GM19372 (cell line): ENCODE results near the gene RBM38.

ENCODE experiments used
- ATAC-seq: cut with Tn5 transposase; IDR thresholded peaks from one replicate; pipeline ENCODE4 v1.9.1; 2021; ENCODE audit warnings: mild to moderate bottlenecking, low read depth, moderate library complexity; ENCODE audit not compliant: unreplicated experiment

Gene RBM38

DNA sequence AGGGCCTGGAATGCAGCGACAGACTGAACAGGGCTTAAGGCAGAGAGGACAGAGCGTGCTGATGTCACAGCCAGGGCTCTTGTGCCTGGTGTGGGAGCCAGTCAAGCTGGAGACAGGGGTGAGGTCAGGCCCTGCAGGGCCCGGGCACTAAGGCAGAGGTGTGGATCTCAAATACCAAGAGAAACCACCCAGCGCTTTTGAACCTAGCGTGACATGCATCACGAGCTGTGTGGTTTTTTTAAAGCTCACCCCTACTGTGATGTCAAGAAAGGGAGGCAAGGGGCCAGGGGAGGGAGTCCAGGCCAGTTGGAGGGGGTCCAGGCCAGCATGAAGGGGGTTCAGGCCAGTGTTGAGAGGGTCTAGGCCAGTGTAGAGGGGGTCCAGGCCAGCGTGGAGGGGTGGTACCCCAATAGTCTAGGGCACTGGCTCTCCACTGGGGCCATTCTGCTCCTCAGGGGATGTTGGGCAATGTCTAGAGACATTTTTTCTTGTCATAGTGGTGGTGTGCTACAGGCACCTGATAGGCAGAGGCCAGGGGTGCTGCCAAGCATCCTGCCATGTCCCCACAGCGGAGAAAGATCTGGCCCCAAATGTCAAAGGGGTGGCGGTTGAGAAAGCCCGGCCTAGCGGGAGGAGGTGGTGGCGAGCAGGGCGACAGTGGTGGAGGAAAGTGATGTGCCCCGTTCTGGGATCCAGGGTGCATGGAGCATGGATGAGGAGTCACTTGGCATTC is 42.6 kb downstream of the RBM38 start:
- no peak for ATAC-seq

DNA sequence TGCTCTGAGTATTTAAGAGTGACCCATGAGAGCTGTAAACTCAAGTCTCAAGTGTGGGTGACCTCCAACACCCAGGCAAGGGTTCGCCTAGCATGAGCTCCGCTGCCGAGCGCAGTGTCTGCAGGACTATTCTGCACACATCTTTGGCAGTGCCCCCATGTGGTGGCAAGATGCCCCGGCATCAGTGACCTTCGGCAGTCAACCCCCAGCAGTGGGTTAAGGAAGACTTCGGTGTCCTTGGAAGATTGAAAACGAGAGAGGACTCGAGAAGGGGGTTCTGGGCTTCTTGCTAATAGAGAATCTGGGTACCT is 43.1 kb downstream of the RBM38 start:
- ATAC-seq: no peak

DNA sequence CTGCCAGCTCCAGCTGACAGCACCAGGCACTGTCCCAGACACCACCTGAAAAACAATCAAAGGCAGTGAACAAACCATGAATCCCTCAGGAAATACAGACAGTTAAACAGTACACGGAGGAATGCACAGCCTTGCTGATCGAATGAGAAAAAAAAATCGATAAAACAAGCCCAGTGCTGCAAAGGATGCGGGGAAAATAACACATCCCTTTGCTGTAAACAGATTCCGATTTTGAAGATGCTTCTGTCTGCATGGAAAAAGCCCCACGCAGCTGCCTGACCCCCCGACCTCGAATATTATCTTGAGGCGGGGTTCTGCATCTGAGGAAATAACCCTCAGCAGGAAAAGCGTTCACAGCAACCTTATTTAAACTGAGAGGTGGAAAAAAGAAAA is 43.9 kb downstream of the RBM38 start:
- no peak for ATAC-seq

DNA sequence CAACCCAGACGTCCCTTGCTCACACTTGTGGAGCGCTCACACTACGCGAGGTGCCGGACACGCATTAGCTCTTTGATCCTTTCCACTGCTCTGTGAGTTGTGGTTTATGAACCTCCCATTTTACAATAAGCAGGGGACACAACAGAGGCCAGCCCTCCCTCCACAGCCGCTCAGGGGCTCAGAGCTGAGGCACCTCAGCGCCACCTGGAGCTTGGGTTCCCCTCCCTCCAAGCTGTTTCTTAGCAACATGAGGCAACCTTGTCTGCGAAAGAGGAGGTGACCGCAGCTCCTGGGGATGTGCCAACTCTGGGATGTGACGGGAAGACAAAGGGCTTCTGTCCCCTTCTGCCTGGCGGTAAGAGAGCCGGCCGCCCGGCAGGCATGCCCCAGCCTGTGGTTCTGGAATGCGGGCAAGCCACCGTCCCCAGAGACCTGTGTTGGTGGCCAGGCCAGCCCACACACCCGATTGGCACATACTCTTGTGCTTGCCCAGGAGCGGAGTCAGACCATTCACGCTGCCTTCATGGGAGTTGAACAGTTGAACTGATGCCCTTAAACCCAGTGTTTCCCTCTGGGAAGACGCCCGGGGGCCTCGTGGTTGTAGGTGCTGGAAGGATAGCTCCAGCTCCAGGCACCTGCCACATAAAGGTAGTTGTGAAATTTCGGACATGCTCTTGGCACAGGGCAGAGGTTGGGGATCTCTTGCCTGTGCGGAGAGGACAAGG is 44.5 kb downstream of the RBM38 start:
- no peak for ATAC-seq

DNA sequence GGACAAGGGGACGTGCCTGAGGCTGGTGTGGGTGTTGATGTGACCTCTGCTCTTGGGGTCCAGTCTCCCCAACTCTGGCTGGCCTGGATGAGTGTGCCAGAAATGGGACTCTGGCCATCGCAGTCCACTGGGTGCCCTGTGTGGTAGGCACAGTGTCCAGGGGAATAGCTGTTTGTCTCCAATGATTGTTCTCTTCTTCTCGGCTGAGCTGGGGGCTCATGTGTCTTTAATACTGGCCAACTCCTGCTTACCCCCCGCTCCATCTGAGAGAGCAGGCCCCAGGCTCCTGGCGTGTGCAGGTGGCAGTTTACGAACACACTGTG is 45.0 kb downstream of the RBM38 start:
- no peak for ATAC-seq

DNA sequence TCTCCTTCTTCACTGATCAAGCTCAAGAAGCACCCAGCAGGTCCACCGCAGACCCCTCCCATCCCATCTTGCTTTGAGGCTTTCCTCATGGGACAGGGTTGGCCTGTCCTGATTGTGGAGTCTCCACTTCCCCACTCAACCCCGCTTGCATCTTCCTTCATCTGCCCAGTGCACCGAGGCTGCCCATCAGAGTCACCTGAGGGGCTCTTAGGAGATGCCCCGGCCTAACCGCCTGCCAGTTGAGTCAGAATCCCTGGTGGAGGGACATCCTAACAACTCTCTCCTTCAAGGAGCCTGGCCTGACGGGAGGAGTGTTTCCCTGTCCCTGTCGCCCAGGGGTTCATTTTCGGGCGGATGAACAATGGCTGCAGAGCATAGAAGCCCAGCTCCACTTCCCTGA is 46.1 kb downstream of the RBM38 start:
- no peak for ATAC-seq

DNA sequence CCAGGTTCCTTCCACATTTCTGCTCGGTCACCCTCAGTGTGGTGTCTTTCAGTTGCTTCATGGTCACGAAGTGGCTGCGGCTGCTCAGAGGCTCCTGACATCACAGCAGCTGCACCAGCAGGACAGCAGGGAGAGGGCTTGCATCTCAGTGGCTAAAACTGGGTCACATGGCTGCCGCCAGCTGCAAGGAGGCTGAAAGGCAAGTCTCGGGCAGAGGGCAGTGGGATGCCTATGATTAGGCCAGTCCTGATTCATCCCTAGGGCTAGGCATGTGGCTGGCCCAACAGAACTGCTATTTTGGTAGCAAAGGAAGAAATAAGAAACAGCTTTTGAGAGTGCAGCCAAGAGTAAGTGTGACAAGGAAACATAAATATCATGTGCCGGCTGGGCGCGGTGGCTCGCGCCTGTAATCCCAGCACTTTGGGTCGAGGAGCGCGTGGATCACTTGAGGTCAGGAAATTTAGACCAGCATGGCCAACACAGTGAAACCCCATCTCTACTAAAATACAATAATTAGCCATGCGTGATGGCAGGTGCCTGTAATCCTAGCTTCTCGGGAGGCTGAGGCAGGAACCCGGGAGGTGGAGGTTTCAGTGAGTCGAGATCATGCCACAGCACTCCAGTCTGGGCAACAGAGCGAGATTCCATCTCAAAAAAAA is 46.6 kb downstream of the RBM38 start:
- ATAC-seq: no peak

DNA sequence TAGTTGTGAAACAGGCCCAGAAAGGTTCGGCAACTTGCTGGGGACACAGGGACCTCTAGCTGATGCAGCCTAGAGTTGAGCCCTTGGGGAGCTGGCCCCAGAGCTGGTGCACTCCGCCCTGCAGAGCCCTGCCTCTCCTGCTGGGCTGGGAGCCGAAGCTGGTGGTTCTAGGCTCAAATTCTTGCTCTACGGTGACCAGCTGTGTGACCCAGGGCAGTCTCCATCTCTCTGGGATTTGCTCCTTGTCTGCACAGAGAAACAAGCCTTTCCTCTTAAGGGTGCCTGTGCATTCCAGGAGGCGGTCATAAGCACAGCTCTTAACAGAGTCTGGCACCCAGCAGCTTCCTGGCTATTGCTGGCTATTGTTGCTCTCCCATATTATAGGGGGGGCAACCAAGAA is 47.4 kb downstream of the RBM38 start:
- no peak for ATAC-seq

DNA sequence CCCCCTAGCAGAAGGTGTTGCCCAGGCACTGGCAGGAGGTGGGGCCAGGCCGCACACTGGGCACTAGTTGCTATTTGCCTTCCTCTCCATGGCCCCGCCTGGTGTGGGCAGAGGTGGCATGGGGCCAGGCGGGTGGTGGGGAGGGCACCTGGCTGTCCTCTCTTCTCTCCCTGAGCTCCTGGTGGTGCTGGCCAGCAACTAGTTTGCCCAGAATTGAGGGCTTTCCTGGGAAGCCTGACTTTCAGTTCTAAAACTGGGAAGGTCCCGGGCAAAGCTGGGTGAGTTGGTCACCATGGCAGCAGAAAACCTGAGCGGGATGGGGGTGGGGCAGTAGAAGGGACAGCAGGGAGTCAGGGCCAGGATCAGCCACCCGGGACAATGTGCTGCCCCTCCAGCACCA is 48.2 kb downstream of the RBM38 start:
- ATAC-seq: no peak

DNA sequence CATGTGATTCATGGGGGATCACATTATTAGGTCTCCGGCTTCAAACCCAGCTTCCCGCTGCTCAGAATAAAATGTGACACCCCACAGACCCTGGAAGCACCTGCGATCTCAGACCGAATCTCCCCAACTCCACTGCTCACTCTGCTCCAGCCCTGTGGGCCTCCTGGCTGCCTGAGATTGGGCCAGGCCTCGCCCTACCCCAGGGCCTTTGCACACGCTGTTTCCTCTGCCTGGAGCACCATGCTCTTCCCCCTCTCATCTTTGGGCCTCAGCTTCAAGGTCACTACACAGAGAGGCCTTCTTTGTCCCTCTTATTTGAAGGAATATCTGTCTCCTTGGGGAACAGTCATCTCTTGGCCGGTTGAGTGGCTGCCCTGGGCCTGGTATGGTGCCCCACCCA is 48.8 kb downstream of the RBM38 start:
- ATAC-seq: no peak

DNA sequence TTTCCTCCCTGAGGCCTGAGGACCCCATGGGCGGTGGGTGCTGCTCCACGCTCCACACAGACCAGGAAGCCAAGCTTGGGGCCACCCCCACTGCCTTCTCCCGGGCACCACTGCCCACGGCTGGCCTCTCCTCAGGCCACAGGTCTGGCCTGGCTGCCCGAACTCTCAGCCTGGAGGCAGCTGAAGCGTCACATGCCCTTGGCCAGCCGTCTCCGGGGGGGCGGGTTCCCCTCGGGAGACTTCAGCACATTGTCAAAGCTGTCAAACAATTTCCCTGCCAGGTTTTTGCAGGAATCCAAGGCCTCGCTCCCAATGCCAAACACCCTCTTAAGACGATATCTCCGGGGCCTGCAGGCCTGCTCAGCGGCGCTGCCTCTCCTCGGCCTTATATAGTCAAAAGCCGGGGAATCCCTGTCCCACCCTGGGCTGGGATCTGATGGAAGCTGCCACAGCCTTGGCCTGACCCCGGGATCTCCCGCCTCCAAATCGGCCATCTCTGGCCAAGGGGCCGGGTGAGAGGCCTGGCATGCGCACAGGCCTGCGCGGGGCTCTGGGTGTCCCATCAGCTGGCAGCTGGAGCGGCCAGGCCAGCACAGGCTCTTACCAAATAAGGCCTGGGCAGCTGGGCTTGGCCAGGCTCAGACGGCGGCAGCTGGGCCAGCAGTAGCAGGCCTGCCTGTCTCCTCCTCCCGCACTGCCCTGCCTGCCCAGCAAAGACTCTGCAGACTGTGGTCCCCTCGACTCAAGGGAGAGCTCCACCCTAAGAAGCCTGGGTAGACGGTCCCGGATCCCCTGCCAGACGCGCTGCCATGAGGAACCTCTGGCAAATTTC is 49.7 kb downstream of the RBM38 start:
- ATAC-seq: no peak

DNA sequence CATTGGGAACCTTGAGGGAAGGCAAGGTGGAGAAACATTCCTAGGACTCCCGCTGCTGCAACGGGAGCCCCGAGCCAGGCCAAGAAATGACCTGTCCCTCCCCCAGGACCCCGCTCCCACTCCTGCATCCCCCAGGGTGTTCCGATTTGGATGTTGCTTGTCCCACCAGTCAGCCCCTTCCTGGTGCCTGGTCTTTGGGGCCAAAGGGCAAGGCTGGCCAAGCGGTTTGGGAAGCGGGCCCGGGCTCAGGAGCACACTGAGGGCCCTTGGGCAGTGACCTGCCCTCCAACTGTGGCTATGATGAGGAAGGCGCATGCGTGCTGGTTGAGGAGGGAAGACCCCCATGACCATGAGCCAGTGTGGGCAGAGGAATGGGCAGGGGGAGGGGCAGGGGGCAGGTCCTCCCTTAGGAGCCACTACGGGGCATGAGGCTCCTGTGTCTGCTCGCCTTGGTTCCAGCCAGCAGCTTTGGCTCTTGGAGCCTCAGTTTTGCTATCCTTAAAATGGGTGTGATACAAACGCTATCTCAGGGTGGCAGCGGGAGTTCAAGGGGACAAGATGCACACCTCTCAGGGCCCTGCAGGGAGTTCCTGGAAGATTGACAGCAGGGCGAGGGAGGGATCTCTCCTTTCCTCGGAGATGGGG is 50.4 kb downstream of the RBM38 start:
- no peak for ATAC-seq

DNA sequence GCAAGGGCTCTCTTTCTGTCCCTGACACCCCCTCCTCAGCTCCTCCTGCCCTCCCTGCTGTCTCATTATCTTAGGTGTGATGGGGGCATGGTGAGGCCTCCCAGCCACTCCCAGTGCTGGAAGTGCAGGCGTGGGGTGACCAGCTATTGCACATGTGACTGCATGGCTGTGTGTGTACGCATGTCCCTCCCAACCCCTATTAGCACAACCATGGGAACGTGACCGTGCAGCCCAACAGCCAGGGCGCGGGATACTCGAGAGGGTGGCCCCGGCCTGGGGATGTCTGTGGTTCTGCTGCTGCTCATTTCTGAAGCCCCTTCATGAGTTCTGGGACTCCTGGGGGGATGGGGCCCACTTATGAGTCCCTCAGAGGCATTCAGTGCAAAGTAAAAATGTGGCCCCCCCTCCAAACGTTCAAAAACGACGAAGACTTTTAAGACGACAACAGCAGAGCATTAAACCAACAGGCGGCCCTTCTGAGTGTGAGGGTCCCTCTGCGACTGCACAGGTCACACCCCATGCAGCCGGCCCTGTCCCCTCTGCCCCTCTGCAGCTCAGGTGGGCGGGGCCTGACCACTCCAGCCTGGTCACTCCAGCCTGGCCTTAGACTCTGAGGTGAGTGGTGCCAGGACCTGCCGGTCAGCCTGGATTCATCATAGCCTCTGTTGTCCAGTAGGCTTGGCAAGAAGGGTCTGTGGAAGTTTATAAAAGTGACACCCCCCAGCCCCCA is 51.1 kb downstream of the RBM38 start:
- no peak for ATAC-seq

DNA sequence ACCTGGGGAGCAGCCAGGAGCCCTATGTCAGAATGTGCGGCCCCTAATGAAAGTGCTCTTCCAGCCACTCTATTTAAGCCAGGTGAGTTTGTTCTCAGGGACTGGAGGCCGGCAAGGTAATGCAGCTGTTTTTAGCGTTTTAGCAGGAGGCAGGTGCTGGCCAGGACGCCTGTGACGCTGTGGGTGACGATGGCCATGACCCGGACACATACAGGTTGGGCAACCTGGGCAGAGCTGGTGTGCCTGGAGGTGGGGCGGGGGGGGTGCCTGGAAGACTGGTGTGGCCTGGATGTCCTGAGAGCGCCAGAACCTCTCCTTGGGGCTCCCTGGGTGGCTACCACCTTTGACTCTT is 51.7 kb downstream of the RBM38 start:
- no peak for ATAC-seq

DNA sequence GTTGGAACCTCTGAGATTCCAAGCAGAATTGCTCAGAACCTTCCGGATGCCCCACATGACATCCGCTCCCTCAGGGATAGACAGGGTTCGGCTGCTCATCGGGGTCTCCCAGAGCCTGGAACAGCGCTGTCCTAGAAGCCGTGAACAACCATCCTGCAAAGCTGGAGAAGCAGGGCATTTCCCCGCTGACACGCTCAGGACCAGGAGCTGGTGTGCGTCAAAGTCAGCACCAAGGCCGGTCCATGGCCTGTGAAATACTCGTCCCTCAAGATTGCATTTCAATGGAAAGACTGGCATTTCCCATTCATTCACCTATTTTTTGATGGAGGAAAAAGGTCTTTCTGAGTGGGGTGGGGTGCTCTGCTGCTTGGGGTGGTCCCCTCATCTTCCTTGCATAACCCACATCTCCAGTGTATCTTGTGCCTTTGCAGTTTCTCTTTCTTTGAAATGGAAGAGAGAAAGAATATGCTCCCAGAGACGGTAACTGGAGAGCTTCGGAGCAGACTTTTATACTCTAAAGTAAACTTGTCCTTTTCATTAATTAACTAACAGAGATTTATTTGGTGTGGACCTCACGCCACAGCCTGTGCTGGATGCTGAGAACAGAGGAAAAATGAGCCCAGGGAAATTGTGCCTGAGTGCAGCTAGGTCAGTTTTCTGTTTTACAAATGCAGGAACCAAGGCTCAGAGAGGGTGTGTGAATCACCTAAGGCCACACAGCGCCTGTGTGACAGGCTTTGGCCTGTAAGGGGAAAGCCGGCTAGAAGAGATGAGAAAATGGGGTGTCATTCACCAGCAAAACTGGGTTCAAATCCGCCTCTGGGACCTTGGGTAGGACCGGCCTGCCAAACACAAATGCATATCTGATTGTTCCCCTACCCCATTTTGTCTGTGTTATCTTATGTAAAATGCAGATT is 52.4 kb downstream of the RBM38 start:
- no peak for ATAC-seq

DNA sequence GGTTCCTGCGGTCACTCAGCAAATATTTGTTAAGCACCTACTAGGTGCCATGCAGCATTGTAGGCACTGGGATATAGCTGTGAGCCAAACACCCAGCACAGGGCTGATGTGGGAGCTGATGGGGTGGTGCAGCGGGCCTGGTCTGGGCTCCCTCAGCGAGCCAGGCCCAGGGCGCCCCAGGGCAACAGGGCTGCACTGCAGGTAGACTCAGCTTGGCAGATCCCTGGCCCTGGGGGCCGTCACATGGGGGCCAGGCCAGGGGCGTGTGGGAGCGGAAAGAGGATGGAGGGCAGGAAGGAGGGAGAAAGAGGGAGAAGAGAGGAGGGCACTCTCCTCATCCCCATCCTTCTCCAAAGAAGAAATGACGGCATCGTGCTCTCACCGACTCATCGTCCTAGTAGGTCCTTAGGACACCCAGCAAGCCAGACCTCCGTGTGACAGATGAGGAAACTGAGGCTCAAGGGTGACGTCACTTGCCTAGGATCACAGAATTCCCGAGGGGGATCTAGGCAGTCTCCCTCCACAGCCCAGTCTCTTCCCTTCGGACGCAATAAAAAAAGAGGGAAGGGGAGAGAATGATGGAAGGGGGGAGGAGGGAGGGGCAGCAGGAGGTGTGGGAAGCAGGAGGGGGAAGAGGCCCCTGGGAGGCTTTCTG is 53.3 kb downstream of the RBM38 start:
- ATAC-seq: no peak

DNA sequence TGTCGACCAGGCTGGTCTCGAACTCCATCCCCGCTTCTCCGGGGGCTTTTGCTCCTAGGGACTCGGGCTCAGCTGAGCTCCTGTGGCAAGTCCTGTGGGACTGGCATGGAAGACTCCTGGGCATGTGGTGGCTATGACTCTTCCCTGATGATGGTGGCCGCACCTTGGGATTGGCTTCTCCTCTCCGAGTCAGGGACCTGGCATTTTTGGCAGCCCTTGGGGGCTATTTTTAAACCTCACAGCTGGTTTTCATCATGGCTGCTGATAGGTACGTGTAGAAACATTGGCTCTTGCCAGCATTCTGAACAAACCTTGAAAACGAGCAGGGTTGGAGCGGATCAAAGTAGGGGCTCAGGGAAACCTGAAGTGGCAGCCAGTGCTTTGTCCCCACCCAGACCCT is 54.1 kb downstream of the RBM38 start:
- no peak for ATAC-seq

DNA sequence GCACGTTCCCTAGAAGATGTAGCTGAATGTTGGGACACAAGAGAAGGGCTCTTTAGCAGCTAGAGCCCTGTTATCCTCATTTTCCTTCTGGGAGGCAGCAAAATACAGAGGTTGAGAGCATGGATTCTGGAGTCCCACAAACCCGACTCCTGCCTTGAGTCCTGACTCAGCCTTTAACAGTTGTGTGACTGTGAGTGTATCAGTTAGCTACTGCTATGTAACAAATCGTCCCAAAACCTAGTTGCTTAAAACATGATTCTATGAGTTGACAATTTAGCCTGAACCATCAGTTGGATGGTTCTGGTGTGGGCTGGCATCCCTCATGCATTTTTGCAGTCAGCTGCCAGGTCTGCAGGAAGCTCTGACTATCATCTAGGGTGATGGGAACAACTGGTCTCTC is 54.6 kb downstream of the RBM38 start:
- no peak for ATAC-seq
